ENCODE data around the gene MACROD2.
"Not testable (repeated sequence)": the region's sequence is repeated elsewhere in the genome, so short reads cannot be mapped to it uniquely, and the experiment has no call there.

MACROD2 gene

DNA sequence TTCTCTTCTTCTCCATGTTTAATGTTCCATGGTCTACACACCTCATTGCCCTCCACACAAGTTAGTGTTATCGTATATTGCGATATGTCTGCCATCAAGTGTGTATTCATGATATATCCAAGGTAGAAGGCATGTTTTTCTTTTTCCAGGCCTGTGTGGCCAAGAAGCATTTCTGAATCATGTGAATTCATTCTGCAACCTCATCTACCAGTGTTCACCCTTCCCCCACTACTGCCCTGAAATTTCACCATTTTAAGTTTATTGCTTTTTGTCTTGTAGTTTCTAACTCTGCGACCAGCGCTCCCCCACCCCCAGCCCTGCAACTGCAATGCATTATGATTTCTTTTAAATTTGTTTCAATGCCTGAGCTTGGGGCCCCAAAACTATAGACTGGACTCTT is 960.1 kb downstream of the MACROD2 start:
- no peaks in the 10 kb centered on the region for H3K4me1 Mint-ChIP-seq (ENCODE audit: low read depth)
- H3K36me3 Mint-ChIP-seq, result no peaks in the 10 kb centered on the region
- no peaks in the 10 kb centered on the region for H3K27me3 Mint-ChIP-seq

GRCh38 chr20:14956026-14956425 is 960.7 kb downstream of the MACROD2 start:
- H3K4me1 Mint-ChIP-seq (ENCODE audit: low read depth), result no peaks in the 10 kb centered on the region
- no peak overlapping the region for H3K27ac Mint-ChIP-seq

More for the DNA sequence above, 960.1 kb downstream of the MACROD2 start:
- no peak overlapping the region for H3K4me3 Mint-ChIP-seq
- H3K9me3 Mint-ChIP-seq (ENCODE audit: low read depth), result peaks cover 6% of the 10 kb centered on the region
- H3K27ac Mint-ChIP-seq, result no peak overlapping the region

DNA sequence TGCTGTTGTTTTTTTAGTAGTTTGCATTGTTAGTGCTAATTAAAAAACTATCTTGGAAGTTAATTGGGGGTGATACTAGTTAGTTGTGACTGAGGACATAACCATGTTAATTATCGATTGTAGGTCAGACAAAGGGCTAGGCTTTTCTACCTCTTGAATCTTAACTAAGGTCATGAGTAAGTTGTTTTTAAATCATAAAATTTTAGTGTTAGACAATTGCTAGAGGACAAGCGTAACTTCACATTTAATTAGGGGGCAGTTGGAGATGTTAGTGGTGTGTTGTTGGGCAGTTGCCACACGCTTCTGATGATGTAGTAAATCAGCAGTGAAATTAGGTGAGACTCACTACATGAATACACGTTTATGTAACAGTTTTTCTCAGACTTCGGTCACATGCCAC is 961.2 kb downstream of the MACROD2 start:
- peaks cover 6% of the 10 kb centered on the region for H3K9me3 Mint-ChIP-seq (ENCODE audit: low read depth)

More at GRCh38 chr20:14956026-14956425, 960.7 kb downstream of the MACROD2 start:
- H3K9me3 Mint-ChIP-seq (ENCODE audit: low read depth), result peaks cover 6% of the 10 kb centered on the region
- H3K4me3 Mint-ChIP-seq, result no peak overlapping the region
- H3K36me3 Mint-ChIP-seq, result no peaks in the 10 kb centered on the region
- H3K27me3 Mint-ChIP-seq, result no peaks in the 10 kb centered on the region

GRCh38 chr20:14957402-14957801 is 962.1 kb downstream of the MACROD2 start:
- Mint-ChIP-seq H3K4me1 (ENCODE audit: low read depth) (no peaks in the 10 kb centered on the region), H3K36me3 (no peaks in the 10 kb centered on the region), H3K9me3 (ENCODE audit: low read depth) (peaks cover 6% of the 10 kb centered on the region), H3K4me3 (no peak overlapping the region), H3K27me3 (no peaks in the 10 kb centered on the region), H3K27ac (no peak overlapping the region)

More for the DNA sequence above, 961.2 kb downstream of the MACROD2 start:
- H3K4me1 Mint-ChIP-seq (ENCODE audit: low read depth), result no peaks in the 10 kb centered on the region
- no peaks in the 10 kb centered on the region for H3K27me3 Mint-ChIP-seq
- no peak overlapping the region for H3K4me3 Mint-ChIP-seq
- no peak overlapping the region for H3K27ac Mint-ChIP-seq
- no peaks in the 10 kb centered on the region for H3K36me3 Mint-ChIP-seq

GRCh38 chr20:14958626-14959025 is 963.3 kb downstream of the MACROD2 start:
- Mint-ChIP-seq H3K4me3 (no peak overlapping the region), H3K27ac (no peak overlapping the region), H3K27me3 (no peaks in the 10 kb centered on the region), H3K4me1 (ENCODE audit: low read depth) (no peaks in the 10 kb centered on the region), H3K36me3 (no peaks in the 10 kb centered on the region), H3K9me3 (ENCODE audit: low read depth) (peaks cover 6% of the 10 kb centered on the region)

DNA sequence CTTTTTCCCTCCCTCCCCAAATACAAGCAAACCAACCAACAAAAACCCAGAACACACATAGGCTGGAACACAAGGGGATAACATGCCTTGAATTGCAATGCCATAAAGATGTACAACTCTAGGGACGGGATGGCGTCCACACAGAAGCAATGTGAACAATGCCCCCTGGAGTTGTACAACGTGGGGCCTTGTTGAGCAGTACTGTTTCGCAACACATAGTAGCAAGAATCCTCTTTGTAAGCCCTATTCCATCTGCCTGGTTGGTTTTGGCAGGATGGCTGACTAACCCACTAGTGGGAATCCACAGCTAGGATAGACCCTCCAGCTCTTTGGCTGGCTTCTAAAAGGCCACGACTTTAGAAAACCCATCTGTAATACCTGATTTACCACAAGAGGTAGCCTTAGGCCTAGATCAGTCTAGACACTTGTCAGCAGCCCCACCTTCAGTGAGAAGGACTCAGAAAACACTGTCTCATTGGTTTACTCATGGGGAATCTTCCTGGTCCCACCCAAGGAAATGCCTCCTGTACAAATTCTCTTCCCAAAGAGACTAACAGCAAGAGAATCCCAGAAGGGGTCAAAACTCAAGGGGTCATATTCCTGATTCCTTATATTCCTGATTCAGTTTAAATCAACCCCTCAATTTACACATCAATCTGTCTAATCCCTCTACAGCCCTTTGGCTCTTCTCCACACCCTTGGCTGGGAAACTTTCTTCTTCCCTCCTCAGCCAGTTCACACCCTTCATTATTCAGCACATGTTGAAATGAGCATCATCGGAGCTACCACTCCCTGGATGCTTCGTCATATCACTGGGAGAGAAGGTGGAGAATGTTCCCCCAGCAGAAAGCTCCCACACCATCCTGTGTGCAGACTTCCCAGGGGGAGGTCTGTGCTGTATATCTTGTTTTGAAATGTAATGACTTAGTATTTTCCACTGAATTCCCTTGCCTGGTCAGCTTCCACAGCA is 964.5 kb downstream of the MACROD2 start:
- Mint-ChIP-seq H3K27ac (no peak overlapping the region), H3K27me3 (no peaks in the 10 kb centered on the region), H3K4me3 (no peak overlapping the region), H3K9me3 (ENCODE audit: low read depth) (peaks cover 3% of the 10 kb centered on the region), H3K4me1 (ENCODE audit: low read depth) (no peaks in the 10 kb centered on the region), H3K36me3 (no peaks in the 10 kb centered on the region)

DNA sequence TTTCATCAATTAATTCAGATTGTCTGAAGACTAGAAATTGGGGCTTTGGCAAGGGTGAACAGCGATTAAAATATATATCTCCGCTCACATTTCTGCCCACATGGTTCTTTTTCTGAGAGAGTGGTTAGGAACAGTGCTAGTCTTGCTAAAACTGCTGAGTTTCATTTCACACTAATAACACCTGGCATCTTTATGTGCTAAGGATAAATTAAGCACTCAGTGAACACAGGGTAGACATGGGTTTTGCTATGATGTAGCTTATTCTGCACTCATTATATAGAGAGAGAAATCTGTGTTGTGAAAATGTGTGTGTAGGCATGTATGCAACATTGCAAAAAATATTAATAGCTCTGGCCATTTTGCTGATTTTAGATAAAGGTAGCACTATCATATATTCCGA is 965.5 kb downstream of the MACROD2 start:
- no peaks in the 10 kb centered on the region for H3K36me3 Mint-ChIP-seq
- peaks cover 3% of the 10 kb centered on the region for H3K9me3 Mint-ChIP-seq (ENCODE audit: low read depth)
- H3K27ac Mint-ChIP-seq, result no peak overlapping the region
- no peak overlapping the region for H3K4me3 Mint-ChIP-seq
- no peaks in the 10 kb centered on the region for H3K27me3 Mint-ChIP-seq
- H3K4me1 Mint-ChIP-seq (ENCODE audit: low read depth), result no peaks in the 10 kb centered on the region

- Mint-ChIP-seq H3K27me3 (no peaks in the 10 kb centered on the region), H3K36me3 (no peaks in the 10 kb centered on the region), H3K4me1 (ENCODE audit: low read depth) (no peaks in the 10 kb centered on the region), H3K27ac (no peak overlapping the region), H3K4me3 (no peak overlapping the region), H3K9me3 (ENCODE audit: low read depth) (no peaks in the 10 kb centered on the region)
Observed at GRCh38 chr20:14963262-14963663, 967.9 kb downstream of the MACROD2 start.

DNA sequence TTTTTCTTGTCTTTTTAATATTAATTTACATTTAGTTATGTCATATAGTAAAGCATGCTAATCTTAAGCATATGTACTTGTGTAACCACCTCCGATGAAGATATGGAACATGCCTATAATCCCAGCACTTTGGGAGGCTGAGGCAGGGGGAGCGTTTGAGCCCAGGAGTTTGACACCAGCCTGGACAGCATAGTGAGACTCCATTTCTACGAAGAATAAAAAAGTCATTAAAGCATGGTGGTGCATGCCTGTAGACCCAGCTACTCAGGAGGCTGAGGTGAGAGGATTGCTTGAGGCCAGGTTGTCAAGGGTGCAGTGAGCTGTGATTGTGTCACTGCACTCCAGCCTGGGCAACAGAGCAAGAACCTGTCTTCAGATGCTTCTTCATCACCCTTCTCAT is 970.9 kb downstream of the MACROD2 start:
- Mint-ChIP-seq H3K9me3 (ENCODE audit: low read depth) (no peaks in the 10 kb centered on the region), H3K36me3 (no peaks in the 10 kb centered on the region), H3K27me3 (no peaks in the 10 kb centered on the region), H3K4me1 (ENCODE audit: low read depth) (no peaks in the 10 kb centered on the region), H3K4me3 (no peak overlapping the region), H3K27ac (no peak overlapping the region)

- Mint-ChIP-seq H3K9me3 (ENCODE audit: low read depth) (no peaks in the 10 kb centered on the region), H3K4me1 (ENCODE audit: low read depth) (no peaks in the 10 kb centered on the region), H3K27ac (no peak overlapping the region), H3K36me3 (no peaks in the 10 kb centered on the region), H3K27me3 (no peaks in the 10 kb centered on the region), H3K4me3 (no peak overlapping the region)
Observed at GRCh38 chr20:14966808-14967207, 971.5 kb downstream of the MACROD2 start.

DNA sequence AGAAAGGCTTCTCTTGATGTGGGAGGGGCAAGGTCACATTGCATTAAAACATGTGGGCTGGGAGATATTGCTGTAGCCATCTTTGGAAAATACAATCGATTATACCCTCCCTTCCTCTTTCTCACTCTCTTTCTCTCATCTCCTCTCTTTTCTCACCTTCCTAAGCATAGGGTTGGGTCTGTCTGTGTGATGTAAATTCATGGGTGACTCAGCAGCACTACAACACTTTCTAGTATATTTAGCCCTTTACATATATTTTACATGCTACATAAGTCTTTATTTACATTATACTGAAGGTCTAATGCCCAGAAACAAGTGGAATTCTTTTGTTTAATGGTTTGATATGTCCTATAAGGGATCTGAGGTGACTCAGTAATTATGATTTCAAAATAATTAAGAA is 976.9 kb downstream of the MACROD2 start:
- Mint-ChIP-seq H3K9me3 (ENCODE audit: low read depth) (peaks cover 3% of the 10 kb centered on the region), H3K36me3 (no peaks in the 10 kb centered on the region), H3K4me1 (ENCODE audit: low read depth) (no peaks in the 10 kb centered on the region), H3K27ac (no peak overlapping the region), H3K4me3 (no peak overlapping the region), H3K27me3 (no peaks in the 10 kb centered on the region)

DNA sequence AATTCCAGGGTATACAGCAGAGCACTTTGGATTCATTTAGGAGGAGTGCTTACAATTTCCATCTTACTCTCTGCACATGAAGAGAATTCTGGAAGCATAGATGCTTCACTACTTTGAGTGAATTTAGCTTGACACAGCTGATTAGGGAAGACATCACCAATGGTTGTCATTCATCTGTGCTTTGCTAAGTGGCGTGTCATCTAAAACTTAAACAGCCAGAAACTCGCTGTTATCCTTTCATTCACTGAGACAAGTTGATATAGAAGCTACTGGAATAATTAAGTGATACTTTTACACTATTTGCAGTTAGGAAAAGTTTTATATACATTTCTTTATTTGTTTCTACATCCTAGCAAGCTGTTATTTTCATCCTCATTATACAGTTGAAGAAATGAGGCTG is 977.4 kb downstream of the MACROD2 start:
- H3K4me1 Mint-ChIP-seq (ENCODE audit: low read depth), result no peaks in the 10 kb centered on the region
- no peak overlapping the region for H3K27ac Mint-ChIP-seq
- peaks cover 3% of the 10 kb centered on the region for H3K9me3 Mint-ChIP-seq (ENCODE audit: low read depth)
- no peaks in the 10 kb centered on the region for H3K27me3 Mint-ChIP-seq
- no peak overlapping the region for H3K4me3 Mint-ChIP-seq
- no peaks in the 10 kb centered on the region for H3K36me3 Mint-ChIP-seq

DNA sequence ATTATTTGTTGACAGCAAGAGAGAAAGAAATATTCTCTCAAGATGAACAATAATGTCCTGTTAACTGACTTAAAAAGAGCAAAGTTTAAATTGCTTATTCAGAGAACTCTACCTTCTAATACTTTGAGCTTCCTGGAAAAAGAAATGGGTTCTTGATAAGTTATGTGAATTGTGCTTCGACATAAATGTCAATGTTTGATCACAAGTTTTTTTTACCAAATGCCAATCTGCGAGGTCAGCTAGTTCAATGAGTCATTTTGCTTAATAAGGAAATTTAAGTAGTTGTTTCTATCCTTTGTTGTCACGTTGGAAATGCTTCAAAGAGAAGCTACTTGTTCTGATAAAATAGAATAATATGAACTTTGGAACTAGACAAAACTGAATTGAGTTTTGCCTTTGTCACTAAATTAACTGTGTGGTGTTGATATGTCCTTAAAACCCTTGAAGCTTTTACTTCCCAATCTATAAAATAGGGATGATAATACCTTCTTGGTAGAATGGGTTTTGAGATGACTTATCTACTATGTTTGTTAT is 984.2 kb downstream of the MACROD2 start:
- no peaks in the 10 kb centered on the region for H3K36me3 Mint-ChIP-seq
- no peak overlapping the region for H3K4me3 Mint-ChIP-seq
- no peak overlapping the region for H3K27ac Mint-ChIP-seq
- peaks cover 4% of the 10 kb centered on the region for H3K9me3 Mint-ChIP-seq (ENCODE audit: low read depth)
- no peaks in the 10 kb centered on the region for H3K27me3 Mint-ChIP-seq
- no peaks in the 10 kb centered on the region for H3K4me1 Mint-ChIP-seq (ENCODE audit: low read depth)

GRCh38 chr20:14981486-14981885 is 986.2 kb downstream of the MACROD2 start:
- not testable (repeated sequence) for H3K9me3 Mint-ChIP-seq (ENCODE audit: low read depth); H3K27me3 Mint-ChIP-seq; H3K36me3 Mint-ChIP-seq; H3K4me1 Mint-ChIP-seq (ENCODE audit: low read depth); H3K27ac Mint-ChIP-seq; H3K4me3 Mint-ChIP-seq

DNA sequence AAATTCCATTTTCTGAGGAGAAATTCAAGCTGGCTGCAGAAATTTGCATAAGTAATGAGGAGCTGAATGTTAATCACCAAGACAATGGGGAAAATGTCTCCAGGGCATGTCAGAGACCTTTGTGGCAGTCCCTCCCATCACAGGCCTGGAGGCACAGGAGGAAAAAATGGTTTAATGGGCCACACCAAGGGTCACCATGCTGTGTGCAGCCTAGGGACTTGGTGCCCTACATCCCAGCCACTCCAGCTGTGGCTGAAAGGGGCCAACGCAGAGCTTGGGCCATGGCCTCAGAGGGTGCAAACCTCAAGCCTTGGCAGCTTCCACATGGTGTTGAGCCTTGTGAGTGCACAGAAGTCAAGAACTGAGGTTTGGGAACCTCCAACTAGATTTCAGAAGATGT is 987.0 kb downstream of the MACROD2 start:
- not testable (repeated sequence) for H3K9me3 Mint-ChIP-seq (ENCODE audit: low read depth)

DNA sequence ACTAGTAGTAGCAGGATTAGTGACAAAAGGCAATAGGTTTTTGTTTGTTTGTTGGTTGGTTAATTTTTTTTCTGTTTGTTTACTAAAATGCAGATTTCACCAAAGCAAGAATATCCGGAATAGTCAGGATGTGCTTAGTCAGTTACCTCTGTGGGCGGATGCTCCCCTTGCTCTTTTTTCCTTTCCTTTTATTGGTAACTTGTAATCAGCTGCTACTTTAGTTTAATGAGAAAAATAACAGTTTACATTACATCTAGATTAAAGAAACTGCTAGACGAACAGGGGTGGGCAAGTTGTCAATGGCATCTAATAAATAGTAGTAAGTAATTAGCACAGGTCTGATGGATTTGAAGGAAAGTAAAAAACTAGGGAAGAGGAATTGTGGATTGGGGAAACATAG is 989.0 kb downstream of the MACROD2 start:
- Mint-ChIP-seq H3K27ac (no peak overlapping the region), H3K27me3 (no peaks in the 10 kb centered on the region), H3K36me3 (no peaks in the 10 kb centered on the region), H3K9me3 (ENCODE audit: low read depth) (peaks cover 11% of the 10 kb centered on the region), H3K4me1 (ENCODE audit: low read depth) (no peaks in the 10 kb centered on the region), H3K4me3 (no peak overlapping the region)

More for the DNA sequence above, 987.0 kb downstream of the MACROD2 start:
- H3K4me1 Mint-ChIP-seq (ENCODE audit: low read depth); H3K36me3 Mint-ChIP-seq; H3K27me3 Mint-ChIP-seq; H3K27ac Mint-ChIP-seq; H3K4me3 Mint-ChIP-seq: not testable (repeated sequence)
